Measurements from ENCODE around the gene ETV6.

- TF ChIP-seq CTCF (IDR thresholded peaks at IDR 0.05) (no peak), POLR2A (IDR thresholded peaks at IDR 0.05) (no peak)
Measured at GRCh38 chr12:11885261-11886038, 236.0 kb downstream of the ETV6 start.

Data from testis (tissue), 2 donors.